Epidermal melanocyte (primary cell): ENCODE results near the gene PRKCE.

ENCODE experiments used
- DNase-seq: peaks from one replicate; pipeline ENCODE4 v3.0.0; 2011; ENCODE audit warnings: low spot score; ENCODE audit not compliant: insufficient read length

Gene PRKCE

GRCh38 chr2:45834372-45834771 lies 182.9 kb downstream of the PRKCE start:
- DNase-seq, result no peak

DNA sequence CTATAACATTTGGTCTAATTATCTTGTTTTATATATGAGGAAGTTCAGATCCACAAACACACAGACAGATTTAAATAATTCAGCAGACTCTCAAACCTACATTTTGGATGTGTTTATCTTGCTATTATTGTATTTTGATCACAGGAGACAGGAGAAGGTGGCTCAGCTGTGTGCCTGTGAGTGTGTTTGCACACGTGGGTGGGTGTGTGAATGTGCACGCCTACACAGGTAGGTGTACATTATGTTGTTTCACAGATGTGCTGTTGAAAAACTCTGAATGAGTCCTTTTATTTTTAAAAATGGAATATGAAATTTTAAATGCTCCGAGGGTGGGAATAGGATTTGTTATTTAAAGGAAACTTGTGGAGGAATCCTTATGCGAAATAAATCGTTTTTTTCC lies 183.4 kb downstream of the PRKCE start:
- no peak for DNase-seq

- no peak for DNase-seq
Measured at GRCh38 chr2:45836316-45836715, 184.8 kb downstream of the PRKCE start.

DNA sequence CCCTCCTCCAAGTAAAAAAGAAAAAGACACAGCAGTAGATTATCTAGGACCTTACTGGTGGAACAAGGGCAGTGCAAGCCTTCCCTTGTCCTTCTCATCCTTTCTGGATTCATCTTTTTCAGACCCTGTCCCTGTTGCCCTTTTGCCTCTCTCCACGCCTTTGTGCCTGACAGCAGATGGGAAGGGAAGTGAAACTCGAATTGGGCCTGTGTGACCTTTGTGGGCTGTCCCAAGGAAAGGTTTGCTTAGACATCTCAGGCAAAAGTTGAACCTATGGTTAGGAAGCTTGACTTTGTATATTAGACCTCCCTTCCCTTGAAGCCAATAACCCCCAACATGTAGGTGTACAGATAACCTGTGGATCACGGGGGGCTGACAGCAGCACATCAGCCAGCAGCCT lies 185.3 kb downstream of the PRKCE start:
- DNase-seq, result no peak

- DNase-seq, result no peak
Measured at GRCh38 chr2:45837812-45838341, 186.4 kb downstream of the PRKCE start.

DNA sequence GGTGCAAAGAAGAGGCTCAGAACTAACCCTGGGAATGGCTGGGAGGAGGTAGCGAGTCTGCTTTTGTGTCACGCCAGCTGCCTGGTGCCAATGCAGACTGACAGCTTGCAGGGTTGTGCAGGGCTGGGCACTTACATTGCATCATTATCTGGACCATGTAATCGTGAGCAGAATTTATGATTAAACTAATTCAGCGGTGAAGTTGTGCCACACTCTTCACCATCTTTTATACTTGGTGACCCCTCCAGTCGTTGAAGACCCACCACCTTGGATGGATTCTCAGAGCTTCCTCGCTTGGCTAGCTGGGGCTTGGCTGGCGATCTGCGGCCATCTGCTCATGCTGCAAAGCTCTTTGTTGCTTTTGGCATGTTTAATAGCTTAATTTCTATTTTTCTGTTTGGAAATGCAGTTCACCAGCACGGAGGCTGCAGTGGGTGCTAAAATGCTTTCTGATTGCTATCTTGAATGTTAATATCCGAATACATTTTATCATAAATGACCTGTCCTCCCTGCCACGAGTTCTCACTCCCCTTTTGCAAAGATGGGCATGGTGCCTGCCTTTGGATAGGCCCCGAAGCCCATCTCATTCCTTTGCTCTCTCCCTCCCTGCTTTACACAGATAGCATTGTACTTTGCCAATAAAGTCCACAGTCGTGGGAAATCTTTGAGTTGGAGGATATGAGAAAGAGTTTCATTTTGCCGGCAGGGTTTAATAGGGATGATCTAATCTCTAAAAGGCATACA lies 188.2 kb downstream of the PRKCE start:
- peak; percentile 52 for DNase-seq

DNA sequence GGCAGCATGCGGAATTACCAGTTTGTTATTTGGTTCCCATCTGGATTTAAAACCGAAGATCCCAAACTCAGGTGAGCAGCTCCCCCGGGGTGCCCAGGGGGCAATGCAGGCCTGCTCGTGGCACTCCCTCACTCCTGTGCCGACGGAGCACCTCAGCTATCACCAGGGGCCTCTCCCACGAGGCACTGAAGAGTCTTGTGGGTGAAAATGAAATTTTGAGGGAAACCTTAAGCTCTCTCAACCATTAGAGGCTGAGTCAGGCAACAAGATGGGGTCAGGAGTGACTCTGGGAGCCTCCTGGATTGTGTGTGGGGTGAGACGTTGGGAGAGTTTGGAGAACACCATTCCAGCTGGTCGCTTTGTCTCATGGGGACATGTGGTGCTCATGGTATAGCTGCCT lies 189.0 kb downstream of the PRKCE start:
- no peak for DNase-seq

- no peak for DNase-seq
Measured at GRCh38 chr2:45841752-45842407, 190.4 kb downstream of the PRKCE start.

- DNase-seq, result no peak
Measured at GRCh38 chr2:45843136-45843535, 191.7 kb downstream of the PRKCE start.

DNA sequence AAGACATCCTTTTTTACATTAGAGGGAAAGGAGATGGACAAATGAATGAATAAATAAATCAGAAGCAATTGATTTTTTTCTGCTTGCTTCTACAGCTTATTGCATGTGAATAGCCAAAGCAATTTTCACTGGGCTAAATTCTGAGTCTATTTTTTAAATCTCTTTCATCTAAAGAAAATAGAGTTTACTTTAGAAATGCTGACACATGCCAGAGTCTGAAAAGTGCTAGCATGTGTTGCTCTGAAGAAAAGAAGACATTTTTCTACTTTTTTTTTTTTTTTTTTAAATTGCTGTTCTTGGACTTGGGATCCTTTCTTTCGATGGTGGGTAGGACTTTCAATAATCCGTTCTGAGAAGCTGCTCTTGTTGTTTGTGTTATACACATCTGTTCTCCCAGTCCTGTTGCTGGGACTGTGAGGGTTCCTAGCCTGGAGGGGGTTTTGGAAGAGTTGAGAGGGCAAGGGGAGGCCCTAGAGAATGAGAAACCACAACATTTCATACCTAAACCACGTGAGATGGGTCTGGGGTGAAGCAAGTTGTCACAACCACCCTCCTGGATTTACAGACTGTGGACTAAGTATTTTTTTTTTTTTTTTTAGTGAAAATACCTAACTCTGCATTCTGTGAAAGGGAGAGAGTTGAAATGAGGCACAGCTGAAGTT lies 193.5 kb downstream of the PRKCE start:
- DNase-seq, result no peak

DNA sequence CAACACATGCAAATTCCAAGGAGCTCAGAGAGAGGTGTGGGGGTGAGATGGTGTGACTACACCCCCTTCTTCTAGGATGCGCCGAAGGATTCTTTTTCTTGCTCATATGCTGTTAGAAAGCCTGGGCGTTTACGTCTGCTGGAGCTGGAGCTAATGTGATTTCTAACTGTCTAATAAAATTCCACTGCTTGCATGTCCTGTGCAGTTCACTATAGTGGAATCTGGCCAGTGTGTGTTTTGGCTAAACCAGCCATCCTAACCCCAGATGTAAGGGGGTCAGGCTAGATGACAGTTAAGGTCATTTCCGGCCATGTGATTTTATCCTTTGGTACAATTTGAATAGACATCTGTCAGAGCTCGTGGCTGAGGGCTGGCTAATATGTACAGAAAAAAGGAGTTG lies 194.1 kb downstream of the PRKCE start:
- no peak for DNase-seq

DNA sequence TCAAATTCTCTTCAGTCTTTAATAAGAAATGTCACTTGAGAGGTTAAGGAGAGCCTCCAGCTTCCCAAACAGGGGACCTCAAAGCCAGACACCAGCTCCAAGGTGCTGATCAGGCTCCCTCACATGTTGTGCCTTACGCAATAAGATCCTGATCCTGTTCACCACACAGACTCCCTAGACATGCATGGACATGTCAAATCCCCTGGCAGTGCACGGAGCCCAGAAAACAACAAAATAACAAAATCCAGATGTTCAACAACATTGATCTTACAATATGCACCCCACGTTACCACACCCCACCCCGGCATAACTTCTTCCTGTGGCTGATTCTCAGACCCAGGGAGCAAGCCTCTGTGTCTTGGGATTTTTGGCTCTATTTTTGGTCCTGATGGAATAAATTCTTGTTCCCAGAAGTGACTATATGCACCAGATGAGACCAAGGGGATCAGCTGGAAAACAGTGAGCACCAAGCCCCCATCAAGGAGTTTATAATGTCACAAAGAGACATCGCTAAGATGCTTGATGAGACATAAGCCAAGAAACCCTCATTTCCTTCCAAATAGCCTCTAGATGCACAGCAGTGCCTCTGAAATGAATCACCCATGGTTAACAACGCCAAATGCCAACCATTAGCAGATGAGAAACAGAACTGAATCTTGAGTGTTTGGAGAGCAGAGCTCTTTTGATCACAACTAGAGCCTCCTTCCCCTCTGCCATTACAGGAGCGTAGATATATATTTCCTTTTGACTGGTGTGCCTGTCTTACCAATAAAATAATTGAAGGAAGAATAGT lies 198.2 kb downstream of the PRKCE start:
- peak; percentile 34 for DNase-seq

DNA sequence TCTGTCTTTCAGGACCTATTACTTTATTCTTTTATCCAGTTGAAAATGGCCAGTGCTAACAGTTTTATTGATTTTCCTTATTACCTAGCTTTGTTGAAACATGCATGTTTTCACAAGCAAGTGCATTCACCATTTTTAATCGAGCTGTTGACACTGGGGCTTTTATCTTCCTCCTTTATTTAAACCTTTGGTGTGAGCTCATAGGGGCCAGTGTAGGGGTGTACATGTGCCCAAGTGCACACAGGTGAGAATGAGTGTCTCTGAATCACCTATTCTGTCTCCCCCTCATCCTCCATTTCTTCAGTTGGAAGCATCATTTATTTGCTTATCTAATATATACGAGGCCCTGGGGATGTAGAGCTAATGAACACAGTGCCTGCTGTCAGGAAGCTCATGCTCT lies 199.1 kb downstream of the PRKCE start:
- DNase-seq, result no peak

DNA sequence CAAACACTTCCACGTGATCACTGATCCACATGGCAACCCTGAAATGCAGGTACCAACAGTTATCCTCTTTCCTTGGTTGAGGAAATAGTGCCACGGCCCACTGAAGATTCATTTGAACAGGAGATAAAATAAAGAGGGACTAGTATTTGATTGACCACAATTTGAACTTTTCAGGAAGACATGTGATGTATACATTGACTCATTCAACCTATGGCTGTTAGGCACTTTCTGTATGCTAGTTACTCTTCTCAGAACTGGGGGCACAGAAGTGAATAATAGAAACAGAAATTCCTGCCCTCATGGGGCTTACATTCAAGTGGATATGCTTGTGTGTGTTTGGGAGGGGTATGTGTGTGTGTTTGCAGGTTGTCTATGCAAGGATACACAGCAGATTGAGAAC lies 199.6 kb downstream of the PRKCE start:
- no peak for DNase-seq

DNA sequence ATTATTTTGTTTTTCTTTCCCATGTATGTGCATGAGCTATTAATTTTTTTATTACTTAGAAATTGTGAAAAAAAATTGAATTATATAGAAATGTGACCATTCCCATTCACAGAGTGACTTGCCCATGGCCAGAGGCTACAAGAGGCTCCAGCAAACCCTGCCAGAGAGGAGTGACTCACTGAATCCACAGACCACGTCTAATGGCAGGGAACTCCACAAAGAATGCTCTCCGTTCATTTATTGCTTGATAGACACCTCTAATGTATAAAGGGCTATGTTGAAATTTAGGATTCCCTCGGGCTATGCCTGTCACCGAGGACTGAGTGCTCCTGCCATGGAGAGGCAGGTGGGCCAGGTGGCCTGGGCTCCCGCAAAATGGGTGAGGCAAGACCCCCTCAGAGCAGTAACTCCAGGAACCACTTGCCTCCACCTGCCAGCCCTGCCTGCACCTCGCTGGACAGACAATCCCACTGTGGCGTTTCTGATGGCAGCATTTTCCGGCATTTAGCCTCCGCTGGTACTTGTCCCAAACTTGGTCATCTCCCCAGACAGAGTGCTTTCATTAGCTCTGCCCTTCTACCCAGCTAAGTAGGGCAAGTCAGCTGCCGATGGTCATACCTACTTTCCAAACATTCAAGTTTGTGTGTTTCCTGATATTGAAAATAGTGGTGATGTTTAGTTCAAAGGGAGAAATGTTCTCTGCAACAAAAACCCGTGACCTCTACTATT lies 200.3 kb downstream of the PRKCE start:
- no peak for DNase-seq

DNA sequence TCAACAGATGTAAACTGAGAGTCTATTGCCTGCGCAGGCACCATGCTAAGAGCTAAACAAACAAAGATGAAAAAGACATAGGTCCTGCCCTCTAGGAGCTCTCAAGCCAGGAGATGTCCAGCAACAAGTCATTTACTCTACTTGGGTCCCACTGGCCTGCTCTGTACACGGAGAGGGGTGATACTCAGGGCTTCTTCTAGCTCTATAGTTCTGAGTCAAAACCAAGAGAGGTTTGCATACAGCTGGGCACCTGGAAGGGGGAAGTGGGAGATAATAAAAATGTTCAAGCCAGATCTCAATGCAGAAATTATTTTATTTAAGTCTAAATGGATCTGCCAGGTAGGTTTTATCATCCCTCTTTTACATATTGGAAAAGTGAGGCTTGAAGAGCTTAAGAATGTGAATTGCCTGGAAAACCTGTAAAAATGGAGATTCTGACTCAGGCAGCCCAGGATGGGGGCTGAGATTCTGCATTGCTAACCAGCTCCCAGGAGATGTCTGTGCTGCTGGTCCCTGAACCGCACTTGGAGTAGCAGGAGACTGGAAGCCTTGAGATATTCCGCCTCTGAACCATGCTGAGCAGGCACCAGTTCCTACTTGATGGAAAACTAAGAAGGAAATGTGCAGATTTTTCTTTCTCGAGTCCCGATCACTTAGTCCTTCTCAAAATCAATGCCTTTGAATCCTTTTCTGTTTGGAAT lies 201.1 kb downstream of the PRKCE start:
- DNase-seq, result no peak

GRCh38 chr2:45855374-45855773 lies 203.9 kb downstream of the PRKCE start:
- no peak for DNase-seq

- no peak for DNase-seq
Measured at GRCh38 chr2:45856391-45857274, 205.2 kb downstream of the PRKCE start.

DNA sequence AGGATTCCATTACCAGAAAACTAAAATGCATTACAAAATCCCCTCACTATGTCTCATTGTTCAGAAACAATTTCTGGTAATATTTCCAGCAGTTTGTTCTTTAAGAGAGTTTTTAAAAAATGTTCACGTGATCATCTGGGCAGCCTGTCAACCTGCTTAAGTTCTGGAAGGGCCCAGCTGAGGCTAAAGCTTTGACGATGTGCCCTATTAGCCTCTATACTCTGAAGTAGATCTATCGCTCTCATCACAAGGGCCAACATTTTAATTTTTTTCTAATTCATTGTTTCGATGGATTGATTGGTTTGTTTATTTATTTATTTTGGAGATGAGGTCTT lies 205.8 kb downstream of the PRKCE start:
- no peak for DNase-seq
